ENCODE data around the gene RIPOR3.
"Not testable (repeated sequence)": the region's sequence is repeated elsewhere in the genome, so short reads cannot be mapped to it uniquely, and the experiment has no call there.

The RIPOR3 gene

GRCh38 chr20:50701041-50701963 lies 10.0 kb upstream of the RIPOR3 start:
- peaks cover 24 to 35% of the 10 kb centered on the region in 2 donors for H3K27me3 Mint-ChIP-seq
- ATAC-seq (replicated peaks) (no peak), DNase-seq (no peak)
- no peaks in the 10 kb centered on the region for H3K9me3 Mint-ChIP-seq
- no peaks in the 10 kb centered on the region for H3K36me3 Mint-ChIP-seq
- no peak overlapping the region for H3K27ac Mint-ChIP-seq
- H3K4me1 Mint-ChIP-seq = no peaks in the 10 kb centered on the region
- H3K4me3 Mint-ChIP-seq = no peak overlapping the region

GRCh38 chr20:50699688-50700087 lies 8.3 kb upstream of the RIPOR3 start:
- H3K27ac Mint-ChIP-seq = no peak overlapping the region
- no peak overlapping the region for H3K4me3 Mint-ChIP-seq
- no peaks in the 10 kb centered on the region for H3K9me3 Mint-ChIP-seq
- H3K4me1 Mint-ChIP-seq = no peaks in the 10 kb centered on the region
- H3K27me3 Mint-ChIP-seq = peaks cover 23 to 34% of the 10 kb centered on the region in 2 donors
- H3K36me3 Mint-ChIP-seq = no peaks in the 10 kb centered on the region
- DNase-seq (no peak), ATAC-seq (replicated peaks) (no peak)

GRCh38 chr20:50698255-50698654 lies 6.9 kb upstream of the RIPOR3 start:
- not testable (repeated sequence) for H3K4me1 Mint-ChIP-seq; H3K36me3 Mint-ChIP-seq; H3K9me3 Mint-ChIP-seq; DNase-seq; H3K27ac Mint-ChIP-seq; ATAC-seq (replicated peaks); H3K4me3 Mint-ChIP-seq
- H3K27me3 Mint-ChIP-seq = peaks cover 20 to 40% of the 10 kb centered on the region in 2 donors

GRCh38 chr20:50695135-50695872 lies 4.0 kb upstream of the RIPOR3 start:
- DNase-seq = no peak
- no peak for ATAC-seq (replicated peaks)
- no peaks in the 10 kb centered on the region for H3K9me3 Mint-ChIP-seq
- peaks cover 37 to 60% of the 10 kb centered on the region in 2 donors for H3K27me3 Mint-ChIP-seq
- peaks cover 9 to 15% of the 10 kb centered on the region in 2 donors for H3K4me1 Mint-ChIP-seq
- no peak overlapping the region for H3K4me3 Mint-ChIP-seq
- H3K36me3 Mint-ChIP-seq = no peaks in the 10 kb centered on the region
- no peak overlapping the region for H3K27ac Mint-ChIP-seq

- Mint-ChIP-seq H3K4me1 (peaks cover 9 to 15% of the 10 kb centered on the region in 2 donors), H3K9me3 (no peaks in the 10 kb centered on the region), H3K27ac (no peak overlapping the region), H3K36me3 (no peaks in the 10 kb centered on the region), H3K4me3 (no peak overlapping the region), H3K27me3 (peaks cover 42 to 65% of the 10 kb centered on the region in 2 donors)
- ATAC-seq (replicated peaks) (no peak), DNase-seq (no peak)
These were observed 3.2 kb upstream of the RIPOR3 start for GRCh38 chr20:50694379-50695134.

GRCh38 chr20:50693001-50693400 lies 1.7 kb upstream of the RIPOR3 start:
- Mint-ChIP-seq H3K27me3 (peaks cover 41 to 63% of the 10 kb centered on the region in 2 donors), H3K36me3 (no peaks in the 10 kb centered on the region), H3K9me3 (no peaks in the 10 kb centered on the region), H3K27ac (no peak overlapping the region), H3K4me3 (no peak overlapping the region), H3K4me1 (peaks cover 9 to 15% of the 10 kb centered on the region in 2 donors)
- DNase-seq (no peak), ATAC-seq (replicated peaks) (no peak)

- H3K9me3 Mint-ChIP-seq = no peaks in the 10 kb centered on the region
- no peak overlapping the region for H3K27ac Mint-ChIP-seq
- no peak overlapping the region for H3K4me3 Mint-ChIP-seq
- H3K27me3 Mint-ChIP-seq = peaks cover 39 to 61% of the 10 kb centered on the region in 2 donors
- no peaks in the 10 kb centered on the region for H3K36me3 Mint-ChIP-seq
- H3K4me1 Mint-ChIP-seq = peaks cover 9 to 15% of the 10 kb centered on the region in 2 donors
- DNase-seq (no peak), ATAC-seq (replicated peaks) (no peak)
These were observed 1.2 kb upstream of the RIPOR3 start for GRCh38 chr20:50692552-50692933.

- Mint-ChIP-seq H3K4me3 (peak overlapping the region; percentile 49 to 56), H3K4me1 (peaks cover 9 to 15% of the 10 kb centered on the region in 2 donors), H3K9me3 (no peaks in the 10 kb centered on the region), H3K27ac (no peak overlapping the region), H3K36me3 (no peaks in the 10 kb centered on the region), H3K27me3 (peaks cover 45 to 66% of the 10 kb centered on the region in 2 donors)
- DNase-seq (no peak), ATAC-seq (replicated peaks) (no peak)
These were observed 520 bp upstream of the RIPOR3 start for GRCh38 chr20:50691573-50692551.

GRCh38 chr20:50689864-50690649 lies 1.3 kb downstream of the RIPOR3 start:
- H3K4me1 Mint-ChIP-seq = peaks cover 9 to 15% of the 10 kb centered on the region in 2 donors
- H3K27me3 Mint-ChIP-seq = peaks cover 46 to 64% of the 10 kb centered on the region in 2 donors
- no peaks in the 10 kb centered on the region for H3K36me3 Mint-ChIP-seq
- no peak overlapping the region for H3K4me3 Mint-ChIP-seq
- no peak overlapping the region for H3K27ac Mint-ChIP-seq
- DNase-seq (no peak), ATAC-seq (replicated peaks) (no peak)
- H3K9me3 Mint-ChIP-seq = no peaks in the 10 kb centered on the region

GRCh38 chr20:50688256-50688975 lies 2.9 kb downstream of the RIPOR3 start:
- Mint-ChIP-seq H3K27me3 (peaks cover 44 to 48% of the 10 kb centered on the region in 2 donors), H3K27ac (no peak overlapping the region), H3K36me3 (no peaks in the 10 kb centered on the region), H3K4me1 (peaks cover 9 to 15% of the 10 kb centered on the region in 2 donors), H3K9me3 (no peaks in the 10 kb centered on the region), H3K4me3 (no peak overlapping the region)
- DNase-seq (no peak), ATAC-seq (replicated peaks) (no peak)

GRCh38 chr20:50686821-50687220 lies 4.5 kb downstream of the RIPOR3 start:
- Mint-ChIP-seq H3K4me3 (no peak overlapping the region), H3K27ac (no peak overlapping the region), H3K9me3 (peaks cover 0 to 2% of the 10 kb centered on the region in 2 donors), H3K4me1 (peaks cover 9 to 12% of the 10 kb centered on the region in 2 donors), H3K27me3 (peaks cover 40 to 41% of the 10 kb centered on the region in 2 donors), H3K36me3 (no peaks in the 10 kb centered on the region)
- DNase-seq (no peak), ATAC-seq (replicated peaks) (no peak)

GRCh38 chr20:50683570-50683969 lies 7.8 kb downstream of the RIPOR3 start:
- H3K36me3 Mint-ChIP-seq = no peaks in the 10 kb centered on the region
- peaks cover 0 to 2% of the 10 kb centered on the region in 2 donors for H3K9me3 Mint-ChIP-seq
- H3K27ac Mint-ChIP-seq = no peak overlapping the region
- H3K4me3 Mint-ChIP-seq = no peak overlapping the region
- ATAC-seq (replicated peaks) (no peak), DNase-seq (no peak)
- H3K27me3 Mint-ChIP-seq = peaks cover 21% of the 10 kb centered on the region in 2 donors
- H3K4me1 Mint-ChIP-seq = no peaks in the 10 kb centered on the region
